Hepatocyte (in vitro differentiated cells): ENCODE results near the gene OLFM1.

Source experiments
- EZH2 ChIP-seq: fragments of 200-600 bp; sonication (generic); IDR thresholded peaks from 2 replicates; pipeline ENCODE4 v1.6.1; 2016; ENCODE audit warnings: antibody characterized with exemption, mild to moderate bottlenecking, borderline replicate concordance
- TF ChIP-seq, protein P1 (sequence below): fragments of 200-600 bp; sonication (generic); IDR thresholded peaks from 2 replicates; pipeline ENCODE4 v1.5.1; 2016; ENCODE audit warnings: antibody characterized with exemption, mild to moderate bottlenecking; ENCODE audit not compliant: poor library complexity

DNA sequence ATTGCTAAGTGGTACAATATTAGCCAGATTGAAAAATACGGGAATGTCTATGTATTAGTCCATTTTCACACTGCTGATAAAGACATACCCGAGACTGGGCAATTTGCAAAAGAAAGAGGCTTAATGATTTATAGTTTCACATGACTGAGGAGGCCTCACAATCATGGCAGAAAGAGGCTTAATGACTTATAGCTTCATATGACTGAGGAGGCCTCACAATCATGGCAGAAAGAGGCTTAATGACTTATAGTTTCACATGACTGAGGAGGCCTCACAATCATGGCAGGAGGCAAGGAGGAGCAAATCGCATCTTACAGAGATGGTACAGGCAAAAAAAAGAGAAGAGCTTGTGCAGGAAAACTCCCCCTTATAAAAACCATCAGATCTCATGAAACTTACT is 32.3 kb upstream of the OLFM1 start:
- TF ChIP-seq, protein P1, sequence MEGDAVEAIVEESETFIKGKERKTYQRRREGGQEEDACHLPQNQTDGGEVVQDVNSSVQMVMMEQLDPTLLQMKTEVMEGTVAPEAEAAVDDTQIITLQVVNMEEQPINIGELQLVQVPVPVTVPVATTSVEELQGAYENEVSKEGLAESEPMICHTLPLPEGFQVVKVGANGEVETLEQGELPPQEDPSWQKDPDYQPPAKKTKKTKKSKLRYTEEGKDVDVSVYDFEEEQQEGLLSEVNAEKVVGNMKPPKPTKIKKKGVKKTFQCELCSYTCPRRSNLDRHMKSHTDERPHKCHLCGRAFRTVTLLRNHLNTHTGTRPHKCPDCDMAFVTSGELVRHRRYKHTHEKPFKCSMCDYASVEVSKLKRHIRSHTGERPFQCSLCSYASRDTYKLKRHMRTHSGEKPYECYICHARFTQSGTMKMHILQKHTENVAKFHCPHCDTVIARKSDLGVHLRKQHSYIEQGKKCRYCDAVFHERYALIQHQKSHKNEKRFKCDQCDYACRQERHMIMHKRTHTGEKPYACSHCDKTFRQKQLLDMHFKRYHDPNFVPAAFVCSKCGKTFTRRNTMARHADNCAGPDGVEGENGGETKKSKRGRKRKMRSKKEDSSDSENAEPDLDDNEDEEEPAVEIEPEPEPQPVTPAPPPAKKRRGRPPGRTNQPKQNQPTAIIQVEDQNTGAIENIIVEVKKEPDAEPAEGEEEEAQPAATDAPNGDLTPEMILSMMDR, result no peak
- no peak for TF ChIP-seq EZH2
